Esophagus (tissue), 2 donors: ENCODE data around the gene ICAM5. TPM values are rescaled to one million over a fixed set of nuclear protein-coding genes. Genes with fewer than 3 reads are reported as not detected.
"Not testable (repeated sequence)": the region's sequence is repeated elsewhere in the genome, so short reads cannot be mapped to it uniquely, and the experiment has no call there.

Experiments
- H3K27ac ChIP-seq, 2 donors: one replicate each; pipeline ENCODE4 v1.5.1; 2013; ENCODE audit warnings: low read depth in 2 of 2, mild to moderate bottlenecking in 2 of 2, inconsistent platforms in 1 of 2, low read length in 1 of 2, moderate library complexity in 1 of 2
- H3K27me3 ChIP-seq, 2 donors: one replicate each; pipeline ENCODE4 v1.6.1; 2013; ENCODE audit warnings: low read length in 2 of 2, control low read depth in 1 of 2, mild to moderate bottlenecking in 1 of 2; ENCODE audit not compliant: insufficient read depth in 2 of 2, control insufficient read depth in 1 of 2
- H3K36me3 ChIP-seq, 2 donors: one replicate each; pipeline ENCODE4 v1.6.1; 2013; ENCODE audit warnings: low read length in 1 of 2; ENCODE audit not compliant: control insufficient read depth in 2 of 2, insufficient read depth in 2 of 2
- H3K4me1 ChIP-seq, 2 donors: one replicate each; pipeline ENCODE4 v1.6.1; 2013; ENCODE audit warnings: low read length in 1 of 2; ENCODE audit not compliant: control insufficient read depth in 2 of 2, insufficient read depth in 2 of 2
- H3K4me3 ChIP-seq, 2 donors: one replicate each; pipeline ENCODE4 v1.5.1; 2013; ENCODE audit warnings: low read length in 2 of 2, mild to moderate bottlenecking in 2 of 2, low read depth in 1 of 2, moderate library complexity in 1 of 2
- H3K9me3 ChIP-seq, 2 donors: one replicate each; pipeline ENCODE4 v1.6.1; 2013; ENCODE audit warnings: mild to moderate bottlenecking in 2 of 2, low read depth in 1 of 2, low read length in 1 of 2, moderate library complexity in 1 of 2; ENCODE audit not compliant: control insufficient read depth in 2 of 2, insufficient read depth in 1 of 2
- WGBS, 2 donors: extraction: QIAGEN DNeasy Blood & Tissue Kit; methylation state at CpG; one replicate each; pipeline ENCODE4 v1.1.7; 2013; 5-methylcytosine and 5-hydroxymethylcytosine counted together
- polyA plus RNA-seq, 2 donors: library from polyadenylated mRNA; stranded (reverse); fragments of 200-250 nt; gene quantifications; one replicate each; pipeline ENCODE4 v1.2.3, GENCODE V29; 2013
- donor health status: healthy with polysubstance abuse.
- donor health status: Bipolar disorder and iron deficiency.

The ICAM5 gene, protein sequence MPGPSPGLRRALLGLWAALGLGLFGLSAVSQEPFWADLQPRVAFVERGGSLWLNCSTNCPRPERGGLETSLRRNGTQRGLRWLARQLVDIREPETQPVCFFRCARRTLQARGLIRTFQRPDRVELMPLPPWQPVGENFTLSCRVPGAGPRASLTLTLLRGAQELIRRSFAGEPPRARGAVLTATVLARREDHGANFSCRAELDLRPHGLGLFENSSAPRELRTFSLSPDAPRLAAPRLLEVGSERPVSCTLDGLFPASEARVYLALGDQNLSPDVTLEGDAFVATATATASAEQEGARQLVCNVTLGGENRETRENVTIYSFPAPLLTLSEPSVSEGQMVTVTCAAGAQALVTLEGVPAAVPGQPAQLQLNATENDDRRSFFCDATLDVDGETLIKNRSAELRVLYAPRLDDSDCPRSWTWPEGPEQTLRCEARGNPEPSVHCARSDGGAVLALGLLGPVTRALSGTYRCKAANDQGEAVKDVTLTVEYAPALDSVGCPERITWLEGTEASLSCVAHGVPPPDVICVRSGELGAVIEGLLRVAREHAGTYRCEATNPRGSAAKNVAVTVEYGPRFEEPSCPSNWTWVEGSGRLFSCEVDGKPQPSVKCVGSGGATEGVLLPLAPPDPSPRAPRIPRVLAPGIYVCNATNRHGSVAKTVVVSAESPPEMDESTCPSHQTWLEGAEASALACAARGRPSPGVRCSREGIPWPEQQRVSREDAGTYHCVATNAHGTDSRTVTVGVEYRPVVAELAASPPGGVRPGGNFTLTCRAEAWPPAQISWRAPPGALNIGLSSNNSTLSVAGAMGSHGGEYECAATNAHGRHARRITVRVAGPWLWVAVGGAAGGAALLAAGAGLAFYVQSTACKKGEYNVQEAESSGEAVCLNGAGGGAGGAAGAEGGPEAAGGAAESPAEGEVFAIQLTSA
- polyA plus RNA-seq, result under 1 TPM; 0.27 to 0.45 TPM

DNA sequence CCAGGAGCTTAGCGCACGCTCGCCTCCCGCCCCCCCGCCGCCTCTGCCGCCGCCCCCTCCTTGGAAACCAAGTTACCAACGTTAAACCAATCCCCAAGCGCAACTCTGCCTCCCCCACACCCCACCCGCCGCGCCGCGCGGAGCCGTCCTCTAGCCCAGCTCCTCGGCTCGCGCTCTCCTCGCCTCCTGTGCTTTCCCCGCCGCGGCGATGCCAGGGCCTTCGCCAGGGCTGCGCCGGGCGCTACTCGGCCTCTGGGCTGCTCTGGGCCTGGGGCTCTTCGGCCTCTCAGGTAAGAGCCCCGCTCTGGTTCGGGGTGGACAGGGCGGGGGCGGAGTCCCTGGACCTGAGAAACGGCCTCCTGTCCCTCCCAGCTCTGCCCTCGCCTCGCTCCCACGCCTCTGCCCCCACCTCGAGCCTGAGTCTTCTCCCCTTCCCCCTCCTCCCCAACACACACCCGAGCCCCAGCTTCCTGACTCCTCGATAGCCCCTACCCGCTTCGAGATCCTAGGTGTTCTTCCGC, at the start of gene ICAM5:
ICAM5 (plus strand) TSS at position 117 of the 521 bp plus-strand sequence; CDS start at position 209, 92 bp downstream.
- Histone ChIP-seq H3K36me3 (peaks cover 0 to 2% of the 10 kb centered on the region in 2 donors), H3K9me3 (peaks cover 0 to 18% of the 10 kb centered on the region in 2 donors), H3K4me1 (peaks cover 23 to 53% of the 10 kb centered on the region in 2 donors), H3K27me3 (peaks cover 0 to 25% of the 10 kb centered on the region in 2 donors), H3K27ac (no peak within 1 kb of the TSS), H3K4me3 (peak within 1 kb of the TSS; percentile 21 to 28)
- 1% methylated on average over 38 to 45 of the region's 45 CpGs for WGBS, 2 donors

DNA sequence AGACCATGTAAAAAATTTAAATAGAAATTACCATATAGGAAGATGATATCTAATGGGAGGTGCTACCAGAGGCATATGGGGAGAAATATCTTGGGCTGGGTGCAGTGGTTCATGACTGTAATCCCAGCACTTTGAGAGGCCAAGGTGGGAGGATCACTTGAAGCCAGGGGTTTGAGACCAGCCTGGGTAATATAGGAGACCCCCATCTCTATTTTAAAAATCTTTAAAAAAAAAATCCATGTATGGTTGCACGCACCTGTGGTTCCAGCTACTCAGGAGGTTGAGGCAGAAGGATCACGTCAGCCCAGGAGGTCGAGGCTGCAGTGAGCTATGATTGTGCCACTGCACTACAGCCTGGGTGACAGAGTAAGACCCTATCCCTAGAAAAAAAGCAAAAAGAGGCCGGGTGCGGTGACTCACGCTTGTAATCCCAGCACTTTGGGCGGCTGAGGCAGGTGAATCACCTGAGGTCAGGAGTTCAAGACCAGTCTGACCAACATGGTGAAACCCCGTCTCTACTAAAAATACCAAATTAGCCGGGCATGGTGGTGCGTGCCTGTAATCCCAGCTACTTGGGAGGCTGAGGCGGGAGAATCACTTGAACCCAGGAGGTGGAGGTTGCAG, 47.8 kb upstream of the ICAM5 start:
- not testable (repeated sequence) for H3K27me3 ChIP-seq, H3K9me3 ChIP-seq, H3K27ac ChIP-seq, H3K36me3 ChIP-seq, H3K4me3 ChIP-seq, H3K4me1 ChIP-seq
- whole genome bisulfite sequencing, 2 donors, result 87 to 88% methylated on average over 11 of the region's 11 CpGs

DNA sequence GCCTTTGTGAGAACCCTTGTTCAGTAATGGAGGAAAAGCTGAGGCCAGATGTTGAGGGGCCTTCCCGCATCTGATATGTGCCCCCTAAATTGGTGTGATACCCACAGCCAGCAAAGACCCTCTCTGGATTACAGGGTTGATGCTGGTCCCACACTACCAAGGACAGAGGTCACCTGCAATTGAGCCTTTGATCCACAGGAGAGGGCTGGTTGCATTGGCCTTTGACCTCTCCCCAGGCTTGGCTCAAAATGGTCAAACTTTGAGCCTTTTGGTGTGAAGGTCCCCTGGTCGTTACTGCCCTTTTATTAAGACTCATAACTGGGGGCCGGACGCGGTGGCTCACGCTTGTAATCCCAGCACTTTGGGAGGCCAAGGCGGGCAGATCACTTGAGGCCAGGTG, 46.1 kb upstream of the ICAM5 start:
- no peak overlapping the region for H3K4me3 ChIP-seq
- H3K27ac ChIP-seq, result no peak overlapping the region
- no peaks in the 10 kb centered on the region for H3K27me3 ChIP-seq
- no peaks in the 10 kb centered on the region for H3K36me3 ChIP-seq
- no peaks in the 10 kb centered on the region for H3K4me1 ChIP-seq
- WGBS, 2 donors, result 93 to 94% methylated on average over 7 of the region's 7 CpGs
- H3K9me3 ChIP-seq, result no peaks in the 10 kb centered on the region

DNA sequence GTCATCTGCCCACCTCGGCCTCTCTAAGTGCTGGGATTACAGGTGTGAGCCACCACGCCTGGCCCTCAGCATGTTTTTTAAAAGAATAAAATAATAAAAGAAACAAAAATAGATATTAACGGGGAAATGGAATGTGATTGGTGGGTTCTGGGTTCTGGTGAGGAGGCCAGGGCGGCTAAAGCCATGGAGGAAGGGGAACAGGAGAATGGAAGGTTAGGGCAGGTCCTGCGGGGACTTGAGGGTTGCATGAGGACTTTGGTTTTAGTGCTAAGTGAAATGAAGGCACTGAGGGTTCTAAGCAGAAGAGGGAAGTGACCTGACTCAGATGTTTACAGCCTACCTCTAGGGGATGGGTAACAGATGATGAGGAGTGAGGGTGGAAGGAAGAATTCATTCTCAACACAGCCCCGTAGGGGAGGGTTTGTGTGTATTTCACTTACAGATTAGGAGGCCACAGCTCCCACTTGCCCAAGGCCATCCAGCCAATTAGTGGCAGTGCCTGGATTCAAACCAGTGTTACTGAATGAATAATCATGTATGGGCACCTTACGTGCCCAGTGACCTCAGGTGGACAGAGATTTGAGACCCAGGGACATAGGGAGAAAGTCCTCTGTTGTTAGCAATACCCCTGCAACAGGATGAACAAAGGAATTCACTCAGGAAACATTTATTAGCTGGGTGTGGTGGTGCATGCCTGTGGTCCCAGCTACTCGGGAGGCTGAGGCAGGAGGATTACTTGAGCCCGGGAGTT, 44.4 kb upstream of the ICAM5 start:
- no peak overlapping the region for H3K27ac ChIP-seq
- H3K9me3 ChIP-seq, result no peaks in the 10 kb centered on the region
- no peaks in the 10 kb centered on the region for H3K27me3 ChIP-seq
- H3K4me1 ChIP-seq, result no peaks in the 10 kb centered on the region
- WGBS, 2 donors, result 75 to 84% methylated on average over 9 of the region's 9 CpGs
- H3K36me3 ChIP-seq, result no peaks in the 10 kb centered on the region
- no peak overlapping the region for H3K4me3 ChIP-seq

DNA sequence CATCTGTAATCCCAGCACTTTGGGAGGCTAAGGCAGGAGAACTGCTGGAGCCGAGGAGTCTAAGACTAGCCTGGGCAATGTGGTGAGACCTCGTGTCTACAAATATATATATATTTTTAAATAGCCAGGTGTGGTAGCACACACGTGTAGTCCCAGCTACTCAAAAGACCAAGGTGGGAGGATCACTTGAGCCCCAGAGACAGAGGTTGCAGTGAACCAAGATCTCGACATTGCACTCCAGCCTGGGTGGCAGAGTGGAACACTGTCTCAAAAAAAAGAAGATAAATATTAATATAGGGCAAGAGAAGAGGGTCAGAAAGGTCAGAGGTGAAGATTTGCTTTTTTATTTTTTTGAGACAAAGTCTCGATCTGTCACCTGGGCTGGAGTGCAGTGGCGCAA, 43.2 kb upstream of the ICAM5 start:
- WGBS, 2 donors, result 82 to 83% methylated on average over 6 of the region's 6 CpGs
- H3K4me3 ChIP-seq, result no peak overlapping the region
- no peaks in the 10 kb centered on the region for H3K9me3 ChIP-seq
- H3K36me3 ChIP-seq, result no peaks in the 10 kb centered on the region
- H3K4me1 ChIP-seq, result no peaks in the 10 kb centered on the region
- H3K27ac ChIP-seq, result no peak overlapping the region
- H3K27me3 ChIP-seq, result no peaks in the 10 kb centered on the region

DNA sequence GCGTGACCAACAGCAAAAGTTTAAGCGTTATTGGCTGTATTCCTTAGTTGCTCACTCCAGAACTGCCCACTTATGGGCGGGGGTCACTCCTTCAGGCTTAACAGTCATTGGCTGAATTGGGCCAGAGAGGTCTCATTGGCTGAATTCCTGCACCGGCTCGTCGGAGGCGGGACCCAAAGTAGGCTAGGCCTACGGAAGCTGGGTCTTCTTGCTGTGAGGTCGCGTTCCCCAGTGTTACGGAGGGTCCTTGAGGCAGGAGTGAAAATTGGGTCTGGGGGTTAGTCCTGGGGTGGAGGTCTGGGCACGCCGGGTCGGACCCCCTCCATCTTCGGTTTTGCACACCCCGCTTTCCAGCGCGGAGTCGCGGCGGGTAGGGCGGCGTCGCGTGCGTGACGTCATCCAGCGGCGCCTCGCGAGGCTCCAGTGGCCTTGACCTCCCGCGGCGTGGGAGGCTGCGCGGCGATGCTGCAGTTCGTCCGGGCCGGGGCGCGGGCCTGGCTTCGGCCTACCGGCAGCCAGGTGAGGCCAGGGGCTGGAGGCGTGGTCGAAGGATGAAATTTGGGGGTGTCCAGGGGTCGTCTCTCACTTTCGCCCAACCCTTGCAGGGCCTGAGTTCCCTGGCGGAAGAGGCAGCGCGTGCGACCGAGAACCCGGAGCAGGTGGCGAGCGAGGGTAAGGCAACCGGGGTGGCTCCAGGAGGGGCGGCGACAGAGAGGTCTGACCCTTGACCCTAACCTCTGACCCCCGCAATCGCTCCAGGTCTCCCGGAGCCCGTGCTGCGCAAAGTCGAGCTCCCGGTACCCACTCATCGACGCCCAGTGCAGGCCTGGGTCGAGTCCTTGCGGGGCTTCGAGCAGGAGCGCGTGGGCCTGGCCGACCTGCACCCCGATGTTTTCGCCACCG, 37.7 kb upstream of the ICAM5 start, which contains the start of gene MRPL4:
MRPL4 (plus strand) TSS at position 423 of the 903 bp plus-strand sequence; CDS start at position 463, 40 bp downstream.
- no peaks in the 10 kb centered on the region for H3K27me3 ChIP-seq
- peak within 1 kb of the TSS; percentile 87 to 89 for H3K4me3 ChIP-seq
- peak within 1 kb of the TSS; percentile 73 to 92 for H3K27ac ChIP-seq
- H3K4me1 ChIP-seq, result no peaks in the 10 kb centered on the region
- WGBS, 2 donors, result 0 to 1% methylated on average over 76 to 77 of the region's 77 CpGs
- H3K9me3 ChIP-seq, result no peaks in the 10 kb centered on the region
- peaks cover 9 to 17% of the 10 kb centered on the region in 2 donors for H3K36me3 ChIP-seq

DNA sequence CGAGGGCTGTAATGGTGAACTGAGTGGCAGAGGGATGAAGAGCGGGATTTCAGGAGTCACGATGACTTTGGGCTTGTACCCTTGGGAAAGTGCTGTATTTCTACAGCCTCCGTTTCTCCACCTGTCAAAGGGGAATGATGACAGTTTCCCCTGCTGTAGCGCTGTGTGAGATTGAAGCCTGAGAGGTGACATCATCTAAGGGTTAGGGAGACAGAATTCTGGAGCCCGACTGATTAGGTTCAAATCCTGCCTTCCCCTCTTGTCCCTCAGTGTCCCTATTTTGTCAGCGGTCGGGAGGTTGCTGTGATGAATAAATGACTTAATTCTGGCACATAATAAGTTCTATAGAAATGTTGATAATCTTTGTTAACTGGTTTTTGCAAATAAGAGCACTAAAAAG, 37.0 kb upstream of the ICAM5 start:
- peak overlapping the region; percentile 73 to 92 for H3K27ac ChIP-seq
- no peaks in the 10 kb centered on the region for H3K9me3 ChIP-seq
- H3K4me1 ChIP-seq, result no peaks in the 10 kb centered on the region
- H3K4me3 ChIP-seq, result peak overlapping the region; percentile 87 to 89
- peaks cover 16 to 22% of the 10 kb centered on the region in 2 donors for H3K36me3 ChIP-seq
- no peaks in the 10 kb centered on the region for H3K27me3 ChIP-seq
- 21 to 25% methylated on average over 8 of the region's 8 CpGs for WGBS, 2 donors

DNA sequence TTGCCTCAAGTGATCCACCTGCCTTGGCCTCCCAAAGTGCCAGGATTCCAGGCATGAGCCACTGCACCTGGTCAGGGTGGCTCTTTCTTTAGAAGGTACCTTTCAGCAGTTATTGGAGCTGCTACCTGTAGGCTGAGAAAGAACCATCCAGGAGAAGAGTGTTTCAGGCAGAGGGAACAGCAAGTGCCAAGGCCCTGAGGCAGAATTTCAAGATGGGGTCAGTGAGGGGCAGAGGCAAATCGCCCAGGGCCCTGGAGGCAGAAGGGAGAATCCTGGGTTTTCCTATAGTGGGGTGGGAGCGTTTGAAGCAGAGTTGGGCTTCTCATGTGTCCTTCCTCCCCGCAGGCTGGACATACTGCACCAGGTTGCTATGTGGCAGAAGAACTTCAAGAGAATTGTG, 35.5 kb upstream of the ICAM5 start:
- 95 to 98% methylated on average over 3 of the region's 3 CpGs for WGBS, 2 donors

More for the DNA sequence above, 35.5 kb upstream of the ICAM5 start:
- H3K27ac ChIP-seq, result no peak overlapping the region
- H3K4me3 ChIP-seq, result no peak overlapping the region
- peaks cover 16 to 30% of the 10 kb centered on the region in 2 donors for H3K36me3 ChIP-seq
- no peaks in the 10 kb centered on the region for H3K4me1 ChIP-seq
- H3K9me3 ChIP-seq, result no peaks in the 10 kb centered on the region
- H3K27me3 ChIP-seq, result no peaks in the 10 kb centered on the region
